ENCODE results near the gene SMG1. TPM values are rescaled to one million over a fixed set of nuclear protein-coding genes. Genes with fewer than 3 reads are reported as not detected.
"Not testable (repeated sequence)": the region's sequence is repeated elsewhere in the genome, so short reads cannot be mapped to it uniquely, and the experiment has no call there.

Gene SMG1
- total and polyA plus RNA-seq, 2 of the 13 experiments (the other 11 are each of a cell fraction or from before 2014, with no cell fraction given): 48.7 to 53.7 TPM

- Histone ChIP-seq H3K27ac (ENCODE audit: extremely low read length, insufficient read depth, low read length) (no peak overlapping the region), H3K9me3 (ENCODE audit: low read length) (no peaks in the 10 kb centered on the region), H3K27me3 (ENCODE audit: control insufficient read depth in 1 of 2, insufficient read depth in 2 of 2, low read length in 2 of 2) (peaks cover 3 to 8% of the 10 kb centered on the region in 2 experiments; a peak in 2 of 5 replicates), H3K9ac (ENCODE audit: insufficient read depth, low read depth, low read length) (no peak overlapping the region), H4K20me1 (ENCODE audit: insufficient read depth, low read length) (no peaks in the 10 kb centered on the region), H3K79me2 (ENCODE audit: insufficient read depth, low read length) (no peaks in the 10 kb centered on the region), H3K4me3 (replicated peaks in 1 of 3; ENCODE audit: insufficient read depth in 1 of 3, low read depth in 2 of 3, low read length in 3 of 3) (no peak overlapping the region), H2AFZ (ENCODE audit: low read length) (no peak overlapping the region), H3K4me2 (ENCODE audit: low read depth, low read length) (peak overlapping the region; percentile 48; the same call in 1 of the 2 replicates), H3K4me1 (ENCODE audit: insufficient read depth, low read length) (peaks cover 53% of the 10 kb centered on the region), H3K36me3 (replicated peaks in 1 of 2; ENCODE audit: control insufficient read depth in 1 of 2, insufficient read depth in 2 of 2, low read length in 2 of 2) (no peaks in the 10 kb centered on the region)
- ATAC-seq (no peak), DNase-seq (ENCODE audit: low spot score) (no peak), FAIRE-seq (no peak)
- intact Hi-C loops (cut with micrococcal nuclease; ENCODE audit: unreplicated experiment): no loop called here
- POLR2A ChIA-PET: interaction anchor here (0.9 to 2.1 kb wide), 4 partner anchors 10 to 169 kb away, joined by 3 to 17 read pairs (median 4); partner anchors contain the start of genes ARL6IP1 and RPS15A
- TF ChIP-seq CENPBD1 (CRISPR knock-in tag; IDR thresholded peaks at IDR 0.05; ENCODE audit: borderline replicate concordance, low read depth): no peak
- TF ChIP-seq SAP130 (CRISPR knock-in tag; IDR thresholded peaks at IDR 0.05; ENCODE audit: low read depth): 0 out of 2 replicates have a peak, but pooled peaks have one; percentile 6
- TF ChIP-seq HMG20A (CRISPR knock-in tag; IDR thresholded peaks at IDR 0.05; ENCODE audit: borderline replicate concordance): 0 out of 2 replicates have a peak, but pooled peaks have one; percentile 7
- no TSS peak for BruUV-seq (replicated peaks)
- CTCF ChIA-PET (ENCODE audit: low intra/inter-chr PET ratio, low total read pairs): no interaction called here
- in situ Hi-C loops (cut with HindIII; ENCODE audit: extremely low pct_ligation_motif_present, low pct_unique_long_range_greater_than_20kb): no loop called here
- 5% methylated on average over 2 of the region's 2 CpGs for WGBS (ENCODE audit: low lambda C conversion rate)
Observed at GRCh38 chr16:18958621-18959029, 32.4 kb upstream of the SMG1 start.

- in situ Hi-C loops (cut with HindIII; ENCODE audit: extremely low pct_ligation_motif_present, low pct_unique_long_range_greater_than_20kb); BruUV-seq (replicated peaks); H3K27me3 ChIP-seq (ENCODE audit: control insufficient read depth in 1 of 2, insufficient read depth in 2 of 2, low read length in 2 of 2); CTCF ChIA-PET (ENCODE audit: low intra/inter-chr PET ratio, low total read pairs); H4K20me1 ChIP-seq (ENCODE audit: insufficient read depth, low read length); ATAC-seq; intact Hi-C loops (cut with micrococcal nuclease; ENCODE audit: unreplicated experiment); H3K9me3 ChIP-seq (ENCODE audit: low read length); H3K79me2 ChIP-seq (ENCODE audit: insufficient read depth, low read length); FAIRE-seq; H3K36me3 ChIP-seq (replicated peaks in 1 of 2; ENCODE audit: control insufficient read depth in 1 of 2, insufficient read depth in 2 of 2, low read length in 2 of 2); DNase-seq (ENCODE audit: low spot score); H3K27ac ChIP-seq (ENCODE audit: extremely low read length, insufficient read depth, low read length): not testable (repeated sequence)
- 27% methylated on average over 6 of the region's 6 CpGs for WGBS (ENCODE audit: low lambda C conversion rate)
- peak overlapping the region; percentile 50 to 69 (median 52) for H3K4me3 ChIP-seq (replicated peaks in 1 of 3; ENCODE audit: insufficient read depth in 1 of 3, low read depth in 2 of 3, low read length in 3 of 3)
- peaks cover 47% of the 10 kb centered on the region for H3K4me1 ChIP-seq (ENCODE audit: insufficient read depth, low read length)
- H3K4me2 ChIP-seq (ENCODE audit: low read depth, low read length): peak overlapping the region; percentile 73
- POLR2A ChIA-PET: interaction anchor here (1.1 to 2.1 kb wide), 7 partner anchors 10 to 167 kb away, joined by 4 to 27 read pairs (median 9); partner anchors contain the start of genes ARL6IP1 and RPS15A
- peak overlapping the region; percentile 99 for H2AFZ ChIP-seq (ENCODE audit: low read length)
- peak overlapping the region; percentile 48; the same call in 1 of the 2 replicates for H3K9ac ChIP-seq (ENCODE audit: insufficient read depth, low read depth, low read length)
- TF ChIP-seq ZFP36L1 (CRISPR knock-in tag; IDR thresholded peaks at IDR 0.05) (0 out of 2 replicates have a peak, but pooled peaks have one; percentile 52), ZBTB49 (CRISPR knock-in tag; IDR thresholded peaks at IDR 0.05; ENCODE audit: borderline replicate concordance) (peak; percentile 3; the same call in 1 of the 2 replicates), ZBTB7B (CRISPR knock-in tag; IDR thresholded peaks at IDR 0.05) (0 out of 2 replicates have a peak, but pooled peaks have one; percentile 1), CENPBD1 (CRISPR knock-in tag; IDR thresholded peaks at IDR 0.05; ENCODE audit: borderline replicate concordance, low read depth) (peak; percentile 41; the same call in 1 of the 2 replicates), ZNF446 (CRISPR knock-in tag; IDR thresholded peaks at IDR 0.05) (0 out of 2 replicates have a peak, but pooled peaks have one; percentile 11), ZNF83 (CRISPR knock-in tag; IDR thresholded peaks at IDR 0.05; ENCODE audit: borderline replicate concordance) (0 out of 2 replicates have a peak, but pooled peaks have one; percentile 13), ZNF121 (CRISPR knock-in tag; IDR thresholded peaks at IDR 0.05) (peak; percentile 59), ZNF724P (CRISPR knock-in tag; IDR thresholded peaks at IDR 0.05; ENCODE audit: borderline replicate concordance) (0 out of 2 replicates have a peak, but pooled peaks have one; percentile 1), TGIF2 (CRISPR knock-in tag; IDR thresholded peaks at IDR 0.05) (0 out of 2 replicates have a peak, but pooled peaks have one; percentile 34), ADNP (CRISPR knock-in tag; IDR thresholded peaks at IDR 0.05) (0 out of 2 replicates have a peak, but pooled peaks have one; percentile 0), PHF8 (CRISPR knock-in tag; IDR thresholded peaks at IDR 0.05) (0 out of 2 replicates have a peak, but pooled peaks have one; percentile 26), SALL1 (CRISPR knock-in tag; IDR thresholded peaks at IDR 0.05) (peak; percentile 15; the same call in 1 of the 2 replicates)
Observed at GRCh38 chr16:18956658-18957241, 30.5 kb upstream of the SMG1 start.
